Gastroesophageal sphincter (tissue), 4 donors: ENCODE measurements around the gene KCNMA1. TPM values are rescaled to one million over a fixed set of nuclear protein-coding genes. Genes with fewer than 3 reads are reported as not detected.
A peak's percentile ranks its signal among the peaks of the same experiment; 100 is the strongest.

Experiments used
- ATAC-seq: fragments of 150-250 bp; one replicate; pipeline ENCODE4 v1.9.1; 2016; ENCODE audit warnings: mild to moderate bottlenecking, moderate library complexity
- H3K27ac ChIP-seq, 4 donors: fragments of 200-600 bp; sonication (generic) in 3 of 4; 1 replicate in 3 of 4; 2 replicates in 1 of 4; pipeline ENCODE4 v1.5.1; 2016 to 2019
- H3K27me3 ChIP-seq: fragments of 200-600 bp; sonication (generic); one replicate; pipeline ENCODE4 v1.5.1; 2019
- H3K36me3 ChIP-seq, 2 donors: fragments of 200-600 bp; sonication (generic); one replicate each; pipeline ENCODE4 v1.5.1; 2019; ENCODE audit warnings: control low read depth in 1 of 2
- H3K4me1 ChIP-seq, 3 donors: fragments of 200-600 bp; sonication (generic); 1 replicate in 2 of 3; 2 replicates in 1 of 3; pipeline ENCODE4 v1.5.1; 2016 to 2019; ENCODE audit warnings: control low read depth in 2 of 3
- H3K4me3 ChIP-seq, 2 donors: fragments of 200-600 bp; sonication (generic); one replicate each; pipeline ENCODE4 v1.5.1; 2019; ENCODE audit warnings: mild to moderate bottlenecking in 1 of 2, moderate library complexity in 1 of 2
- H3K9me3 ChIP-seq, 3 donors: fragments of 200-600 bp; sonication (generic); one replicate each; pipeline ENCODE4 v1.5.1; 2017 to 2019; ENCODE audit warnings: control low read depth in 2 of 3
- EP300 ChIP-seq: sonication (generic); formaldehyde crosslinking; IDR thresholded peaks from one replicate; pipeline ENCODE4 v1.6.1; 2017; ENCODE audit warnings: antibody characterized with exemption, mild to moderate bottlenecking
- POLR2A ChIP-seq, 2 donors: fragments of 450-650 bp; IDR thresholded peaks; one replicate each; pipeline ENCODE4 v1.6.1; 2017; ENCODE audit warnings: antibody characterized with exemption in 2 of 2, mild to moderate bottlenecking in 2 of 2, moderate library complexity in 1 of 2
- POLR2AphosphoS5 ChIP-seq: sonication (generic); formaldehyde crosslinking; IDR thresholded peaks from one replicate; pipeline ENCODE4 v1.6.1; 2017; ENCODE audit warnings: antibody characterized with exemption
- WGBS, 2 donors: methylation state at CpG; one replicate each; pipeline ENCODE4 v1.1.5; 2018; ENCODE audit warnings: low coverage in 1 of 2; 5-methylcytosine and 5-hydroxymethylcytosine counted together
- total RNA-seq, 4 donors: library from RNA; depleted of rRNA; stranded (reverse); fragments of >200 nt; gene quantifications; one replicate each; pipeline ENCODE4 v1.1.0, GENCODE V29; 2016
- TF ChIP-seq, protein P1 (sequence below), 4 experiments: fragments of 200-600 bp in 2 of 4; fragments of 450-650 bp in 2 of 4; sonication (generic) in 1 of 4; IDR thresholded peaks; one replicate each; pipeline ENCODE4 v1.5.1; 2017 to 2019; ENCODE audit warnings: antibody characterized with exemption in 4 of 4, mild to moderate bottlenecking in 2 of 4, moderate library complexity in 2 of 4

KCNMA1 gene
- total RNA-seq, 4 donors from 2014 or later: 168 to 389 (median 323) TPM

GRCh38 chr10:77554996-77555397 lies 82.6 kb downstream of the KCNMA1 start:
- 75% methylated on average over 5 to 6 of the region's 7 CpGs for WGBS, 2 donors
- no peak for ATAC-seq

GRCh38 chr10:77553966-77554365 lies 83.6 kb downstream of the KCNMA1 start:
- Histone ChIP-seq H3K27me3 (no peaks in the 10 kb centered on the region), H3K36me3 (no peaks in the 10 kb centered on the region), H3K27ac (peak overlapping the region; percentile 26 to 87 (median 80)), H3K4me1 (peaks cover 7 to 83% (median 16%) of the 10 kb centered on the region in 3 donors), H3K4me3 (no peak overlapping the region), H3K9me3 (no peaks in the 10 kb centered on the region)
- TF ChIP-seq, protein P1, sequence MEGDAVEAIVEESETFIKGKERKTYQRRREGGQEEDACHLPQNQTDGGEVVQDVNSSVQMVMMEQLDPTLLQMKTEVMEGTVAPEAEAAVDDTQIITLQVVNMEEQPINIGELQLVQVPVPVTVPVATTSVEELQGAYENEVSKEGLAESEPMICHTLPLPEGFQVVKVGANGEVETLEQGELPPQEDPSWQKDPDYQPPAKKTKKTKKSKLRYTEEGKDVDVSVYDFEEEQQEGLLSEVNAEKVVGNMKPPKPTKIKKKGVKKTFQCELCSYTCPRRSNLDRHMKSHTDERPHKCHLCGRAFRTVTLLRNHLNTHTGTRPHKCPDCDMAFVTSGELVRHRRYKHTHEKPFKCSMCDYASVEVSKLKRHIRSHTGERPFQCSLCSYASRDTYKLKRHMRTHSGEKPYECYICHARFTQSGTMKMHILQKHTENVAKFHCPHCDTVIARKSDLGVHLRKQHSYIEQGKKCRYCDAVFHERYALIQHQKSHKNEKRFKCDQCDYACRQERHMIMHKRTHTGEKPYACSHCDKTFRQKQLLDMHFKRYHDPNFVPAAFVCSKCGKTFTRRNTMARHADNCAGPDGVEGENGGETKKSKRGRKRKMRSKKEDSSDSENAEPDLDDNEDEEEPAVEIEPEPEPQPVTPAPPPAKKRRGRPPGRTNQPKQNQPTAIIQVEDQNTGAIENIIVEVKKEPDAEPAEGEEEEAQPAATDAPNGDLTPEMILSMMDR (IDR thresholded peaks at IDR 0.05): no peak
- no peak for TF ChIP-seq POLR2A (IDR thresholded peaks at IDR 0.05)
- no peak for TF ChIP-seq POLR2AphosphoS5
- WGBS, 2 donors: 63% methylated on average over 3 of the region's 5 CpGs; no CpG with 5 or more reads in 1 of the 2 donors
- ATAC-seq: peak; percentile 10

More at GRCh38 chr10:77554996-77555397, 82.6 kb downstream of the KCNMA1 start:
- Histone ChIP-seq H3K4me1 (peaks cover 7 to 79% (median 16%) of the 10 kb centered on the region in 3 donors), H3K9me3 (no peaks in the 10 kb centered on the region), H3K27ac (peak overlapping the region; percentile 87 to 94 (median 88)), H3K36me3 (no peaks in the 10 kb centered on the region), H3K4me3 (no peak overlapping the region), H3K27me3 (no peaks in the 10 kb centered on the region)
- TF ChIP-seq POLR2AphosphoS5: no peak
- no peak for TF ChIP-seq EP300
- no peak for TF ChIP-seq POLR2A (IDR thresholded peaks at IDR 0.05)
- TF ChIP-seq, protein P1 (IDR thresholded peaks at IDR 0.05): no peak

GRCh38 chr10:77553311-77553710 lies 84.3 kb downstream of the KCNMA1 start:
- no CpG with 5 or more reads among the region's 3 CpGs for WGBS, 2 donors
- Histone ChIP-seq H3K4me3 (no peak overlapping the region), H3K4me1 (peaks cover 7 to 80% (median 16%) of the 10 kb centered on the region in 3 donors), H3K36me3 (no peaks in the 10 kb centered on the region), H3K27me3 (no peaks in the 10 kb centered on the region), H3K9me3 (no peaks in the 10 kb centered on the region), H3K27ac (peak overlapping the region in 3 of 4 donors; percentile 74 to 87 (median 87))
- no peak for ATAC-seq
- no peak for TF ChIP-seq POLR2A (IDR thresholded peaks at IDR 0.05)
- TF ChIP-seq, protein P1 (IDR thresholded peaks at IDR 0.05): peak in 1 of 4 experiments; percentile 4

GRCh38 chr10:77552252-77552651 lies 85.4 kb downstream of the KCNMA1 start:
- Histone ChIP-seq H3K27ac (peak overlapping the region in 2 of 4 donors; percentile 55 to 56), H3K9me3 (no peaks in the 10 kb centered on the region), H3K4me3 (no peak overlapping the region), H3K4me1 (peaks cover 4 to 80% (median 16%) of the 10 kb centered on the region in 3 donors), H3K36me3 (no peaks in the 10 kb centered on the region), H3K27me3 (no peaks in the 10 kb centered on the region)
- TF ChIP-seq POLR2A (IDR thresholded peaks at IDR 0.05): no peak
- TF ChIP-seq POLR2AphosphoS5: no peak
- TF ChIP-seq, protein P1 (IDR thresholded peaks at IDR 0.05): no peak
- TF ChIP-seq EP300: no peak
- 89% methylated on average over 1 of the region's 1 CpG; no CpG with 5 or more reads in 1 of the 2 donors for WGBS, 2 donors
- no peak for ATAC-seq

DNA sequence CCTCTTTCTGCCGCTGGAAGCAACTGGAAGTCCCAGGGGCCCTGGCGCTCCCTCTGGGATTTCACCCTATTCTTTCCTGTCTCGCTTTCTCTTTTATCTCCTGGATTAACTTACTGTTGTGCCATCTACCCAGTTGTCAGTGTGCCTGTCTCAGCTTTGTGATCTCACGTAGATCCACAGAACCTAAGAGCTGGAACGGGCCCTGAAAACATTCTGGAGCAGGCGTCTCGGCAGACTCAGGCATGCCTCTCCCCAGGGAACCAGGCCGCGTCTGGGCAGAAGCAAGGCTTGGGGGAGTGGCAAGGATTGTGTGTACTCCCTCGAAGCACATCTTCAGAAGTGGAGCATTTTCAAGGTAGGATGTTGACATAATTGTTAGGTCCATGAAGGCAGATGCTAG lies 87.2 kb downstream of the KCNMA1 start:
- no peaks in the 10 kb centered on the region for H3K9me3 ChIP-seq

More for the DNA sequence above, 87.2 kb downstream of the KCNMA1 start:
- TF ChIP-seq EP300: no peak
- no peak for TF ChIP-seq POLR2AphosphoS5
- TF ChIP-seq, protein P1 (IDR thresholded peaks at IDR 0.05): no peak
- no peak for TF ChIP-seq POLR2A (IDR thresholded peaks at IDR 0.05)
- no peaks in the 10 kb centered on the region for H3K27me3 ChIP-seq
- peak overlapping the region in 3 of 4 donors; percentile 19 to 40 (median 33) for H3K27ac ChIP-seq
- no peak for ATAC-seq
- H3K4me1 ChIP-seq: peaks cover 0 to 80% (median 16%) of the 10 kb centered on the region in 3 donors
- H3K4me3 ChIP-seq: no peak overlapping the region
- WGBS, 2 donors: 68 to 74% methylated on average over 4 to 5 of the region's 10 CpGs
- no peaks in the 10 kb centered on the region for H3K36me3 ChIP-seq
